ENCODE results near the gene KRTAP10-10. TPM values are rescaled to one million over a fixed set of nuclear protein-coding genes. Genes with fewer than 3 reads are reported as not detected.

KRTAP10-10 gene
- total RNA-seq, 4 donors from 2014 or later = not detected

GRCh38 chr21:44653656-44654575 lies 16.8 kb downstream of the KRTAP10-10 start:
- H3K9me3 ChIP-seq = no peaks in the 10 kb centered on the region
- no peaks in the 10 kb centered on the region for H3K27me3 ChIP-seq
- DNase-seq = peak in 2 of 3 donors; percentile 39 to 69
- H3K4me1 ChIP-seq = no peaks in the 10 kb centered on the region
- peak overlapping the region in 1 of 4 donors; percentile 46 for H3K27ac ChIP-seq
- TF ChIP-seq POLR2A (IDR thresholded peaks at IDR 0.05) (no peak), CTCF (IDR thresholded peaks at IDR 0.05) (no peak)
- H3K4me3 ChIP-seq = no peak overlapping the region
- H3K36me3 ChIP-seq = no peaks in the 10 kb centered on the region

GRCh38 chr21:44654576-44655175 lies 17.5 kb downstream of the KRTAP10-10 start, which contains the start of gene KRTAP12-4:
Gene KRTAP12-4, minus strand, starts transcription at chr21:44654659. Its CDS starts 45 bp downstream, at chr21:44654614.
- H3K27me3 ChIP-seq = no peaks in the 10 kb centered on the region
- H3K36me3 ChIP-seq = no peaks in the 10 kb centered on the region
- H3K4me1 ChIP-seq = no peaks in the 10 kb centered on the region
- no peak for DNase-seq
- TF ChIP-seq POLR2A (IDR thresholded peaks at IDR 0.05) (no peak), CTCF (IDR thresholded peaks at IDR 0.05) (no peak)
- no peak within 1 kb of the TSS for H3K4me3 ChIP-seq
- H3K27ac ChIP-seq = peak within 1 kb of the TSS in 1 of 4 donors; percentile 46
- H3K9me3 ChIP-seq = no peaks in the 10 kb centered on the region

- Histone ChIP-seq H3K4me3 (no peak overlapping the region), H3K27ac (peak overlapping the region; percentile 33 to 63 (median 58))
- TF ChIP-seq CTCF (IDR thresholded peaks at IDR 0.05) (no peak), POLR2A (IDR thresholded peaks at IDR 0.05) (no peak)
These were observed 19.7 kb downstream of the KRTAP10-10 start for GRCh38 chr21:44656868-44657267.

GRCh38 chr21:44657635-44658540 lies 20.7 kb downstream of the KRTAP10-10 start, which contains the start of gene KRTAP12-3:
Gene KRTAP12-3, plus strand, starts transcription at chr21:44657932. Its CDS starts 48 bp downstream, at chr21:44657980.
- DNase-seq = peak in 2 of 3 donors; percentile 26 to 61
- no peaks in the 10 kb centered on the region for H3K27me3 ChIP-seq
- peak within 1 kb of the TSS; percentile 33 to 82 (median 63) for H3K27ac ChIP-seq
- H3K4me3 ChIP-seq = no peak within 1 kb of the TSS
- H3K4me1 ChIP-seq = no peaks in the 10 kb centered on the region
- TF ChIP-seq CTCF (IDR thresholded peaks at IDR 0.05) (no peak), POLR2A (IDR thresholded peaks at IDR 0.05) (no peak)
- no peaks in the 10 kb centered on the region for H3K9me3 ChIP-seq
- H3K36me3 ChIP-seq = no peaks in the 10 kb centered on the region

More at GRCh38 chr21:44656868-44657267, 19.7 kb downstream of the KRTAP10-10 start:
- no peaks in the 10 kb centered on the region for H3K36me3 ChIP-seq
- no peak for DNase-seq
- no peaks in the 10 kb centered on the region for H3K9me3 ChIP-seq
- H3K4me1 ChIP-seq = no peaks in the 10 kb centered on the region
- no peaks in the 10 kb centered on the region for H3K27me3 ChIP-seq

GRCh38 chr21:44658541-44658910 lies 21.4 kb downstream of the KRTAP10-10 start:
- no peak for TF ChIP-seq CTCF (IDR thresholded peaks at IDR 0.05)
- TF ChIP-seq POLR2A (IDR thresholded peaks at IDR 0.05) = no peak
- no peak for DNase-seq
- Histone ChIP-seq H3K9me3 (no peaks in the 10 kb centered on the region), H3K27ac (peak overlapping the region; percentile 25 to 82 (median 63)), H3K36me3 (no peaks in the 10 kb centered on the region), H3K4me1 (no peaks in the 10 kb centered on the region), H3K4me3 (no peak overlapping the region), H3K27me3 (no peaks in the 10 kb centered on the region)
